Body of pancreas (tissue), 4 donors: ENCODE measurements around the gene INTS3.
A peak's percentile ranks its signal among the peaks of the same experiment; 100 is the strongest.

ENCODE experiments used
- POLR2A ChIP-seq, 3 donors: fragments of 450-650 bp; IDR thresholded peaks; one replicate each; pipeline ENCODE4 v1.6.1; 2016; ENCODE audit warnings: antibody characterized with exemption in 3 of 3, mild to moderate bottlenecking in 2 of 3
- TF ChIP-seq, protein P1 (sequence below), 7 experiments: fragments of 450-650 bp in 4 of 7; fragments of 200-600 bp in 3 of 7; sonication (generic) in 3 of 7; IDR thresholded peaks; one replicate each; pipeline ENCODE4 v1.5.1; 2016 to 2019; ENCODE audit warnings: antibody characterized with exemption in 7 of 7

DNA sequence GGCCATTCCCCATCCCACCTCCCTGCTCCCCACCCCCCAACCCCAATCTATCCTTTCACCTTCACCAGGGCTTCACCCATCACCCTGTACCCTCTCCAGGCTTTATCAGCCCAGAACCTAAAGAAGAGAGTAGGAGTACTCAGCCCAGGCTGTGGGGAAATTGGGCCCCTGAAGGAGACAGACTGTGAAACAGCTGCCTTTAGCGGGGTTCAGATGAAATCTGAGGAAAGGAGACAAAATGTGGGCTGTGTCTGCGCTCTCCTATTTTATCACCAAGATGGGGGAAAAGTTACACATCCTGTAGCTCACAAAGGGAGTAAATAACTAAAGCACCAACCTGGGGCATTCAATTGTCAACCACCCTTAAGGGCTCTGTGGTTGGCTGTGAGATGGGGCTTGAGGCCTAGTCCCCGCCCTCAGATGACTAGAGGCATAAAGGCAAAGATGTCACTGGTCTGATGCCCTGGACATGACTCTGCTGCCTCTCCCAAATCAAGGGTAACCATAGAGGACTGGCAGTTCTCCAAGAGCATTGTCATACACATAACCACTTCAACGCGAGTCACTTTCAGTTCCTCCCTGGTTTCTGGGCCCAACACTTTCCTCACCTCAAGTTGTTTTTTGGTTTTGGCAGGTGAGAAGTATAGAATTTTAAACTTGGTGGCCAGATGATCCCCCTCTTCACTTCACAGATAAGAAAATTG is 77.3 kb downstream of the INTS3 start:
- TF ChIP-seq, protein P1, sequence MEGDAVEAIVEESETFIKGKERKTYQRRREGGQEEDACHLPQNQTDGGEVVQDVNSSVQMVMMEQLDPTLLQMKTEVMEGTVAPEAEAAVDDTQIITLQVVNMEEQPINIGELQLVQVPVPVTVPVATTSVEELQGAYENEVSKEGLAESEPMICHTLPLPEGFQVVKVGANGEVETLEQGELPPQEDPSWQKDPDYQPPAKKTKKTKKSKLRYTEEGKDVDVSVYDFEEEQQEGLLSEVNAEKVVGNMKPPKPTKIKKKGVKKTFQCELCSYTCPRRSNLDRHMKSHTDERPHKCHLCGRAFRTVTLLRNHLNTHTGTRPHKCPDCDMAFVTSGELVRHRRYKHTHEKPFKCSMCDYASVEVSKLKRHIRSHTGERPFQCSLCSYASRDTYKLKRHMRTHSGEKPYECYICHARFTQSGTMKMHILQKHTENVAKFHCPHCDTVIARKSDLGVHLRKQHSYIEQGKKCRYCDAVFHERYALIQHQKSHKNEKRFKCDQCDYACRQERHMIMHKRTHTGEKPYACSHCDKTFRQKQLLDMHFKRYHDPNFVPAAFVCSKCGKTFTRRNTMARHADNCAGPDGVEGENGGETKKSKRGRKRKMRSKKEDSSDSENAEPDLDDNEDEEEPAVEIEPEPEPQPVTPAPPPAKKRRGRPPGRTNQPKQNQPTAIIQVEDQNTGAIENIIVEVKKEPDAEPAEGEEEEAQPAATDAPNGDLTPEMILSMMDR (IDR thresholded peaks at IDR 0.05) = no peak
- TF ChIP-seq POLR2A (IDR thresholded peaks at IDR 0.05) = peak in 1 of 3 donors; percentile 14
